HG02759 (cell line): ENCODE results near the gene SHOX.

Experiments used
- ATAC-seq: cut with Tn5 transposase; IDR thresholded peaks from one replicate; pipeline ENCODE4 v1.9.1; 2021; ENCODE audit warnings: mild to moderate bottlenecking, moderate library complexity; ENCODE audit not compliant: unreplicated experiment

Gene SHOX

GRCh38 chrX:663841-664240 is 33.2 kb downstream of the SHOX start:
- ATAC-seq, result no peak

GRCh38 chrX:666762-667720 is 36.5 kb downstream of the SHOX start:
- no peak for ATAC-seq

GRCh38 chrX:670645-671044 is 40.1 kb downstream of the SHOX start:
- no peak for ATAC-seq

- no peak for ATAC-seq
Observed at GRCh38 chrX:672931-673330, 42.3 kb downstream of the SHOX start.

- ATAC-seq, result no peak
Observed at GRCh38 chrX:675279-675954, 44.8 kb downstream of the SHOX start.

GRCh38 chrX:675955-676295 is 45.3 kb downstream of the SHOX start:
- ATAC-seq, result no peak

- ATAC-seq, result no peak
Observed at GRCh38 chrX:677376-677775, 46.8 kb downstream of the SHOX start.

GRCh38 chrX:679291-679979 is 48.8 kb downstream of the SHOX start:
- no peak for ATAC-seq

- no peak for ATAC-seq
Observed at GRCh38 chrX:680062-680461, 49.5 kb downstream of the SHOX start.

GRCh38 chrX:681989-682388 is 51.4 kb downstream of the SHOX start:
- ATAC-seq, result no peak

- ATAC-seq, result no peak
Observed at GRCh38 chrX:682892-683291, 52.3 kb downstream of the SHOX start.

GRCh38 chrX:683576-683975 is 53.0 kb downstream of the SHOX start:
- ATAC-seq, result no peak

- no peak for ATAC-seq
Observed at GRCh38 chrX:685120-686032, 54.8 kb downstream of the SHOX start.

- ATAC-seq, result no peak
Observed at GRCh38 chrX:689983-690382, 59.4 kb downstream of the SHOX start.

GRCh38 chrX:694800-695199 is 64.2 kb downstream of the SHOX start:
- no peak for ATAC-seq

GRCh38 chrX:698206-698605 is 67.6 kb downstream of the SHOX start:
- no peak for ATAC-seq

GRCh38 chrX:700936-701335 is 70.3 kb downstream of the SHOX start:
- no peak for ATAC-seq

GRCh38 chrX:701673-702072 is 71.1 kb downstream of the SHOX start:
- no peak for ATAC-seq

GRCh38 chrX:703466-703865 is 72.9 kb downstream of the SHOX start:
- ATAC-seq, result no peak

GRCh38 chrX:703866-704265 is 73.3 kb downstream of the SHOX start:
- no peak for ATAC-seq
